Measurements from ENCODE around the gene CMIP. TPM values are rescaled to one million over a fixed set of nuclear protein-coding genes. Genes with fewer than 3 reads are reported as not detected.
A peak's percentile ranks its signal among the peaks of the same experiment; 100 is the strongest.

The CMIP gene
- total RNA-seq, 4 donors from 2014 or later: 40.0 to 69.6 (median 47.0) TPM

GRCh38 chr16:81546781-81547180 is 102.2 kb downstream of the CMIP start:
- in situ Hi-C loops (cut with MboI; ENCODE audit: low pct_ligation_motif_present in 1 of 4, low pct_unique_long_range_greater_than_20kb in 1 of 4, low sequenced_read_pairs in 3 of 4): no loop called here
- H3K36me3 ChIP-seq: no peaks in the 10 kb centered on the region

GRCh38 chr16:81547194-81547938 is 102.8 kb downstream of the CMIP start:
- WGBS, 2 donors (ENCODE audit: low coverage in 1 of 2): 85 to 100% methylated on average over 1 to 15 of the region's 15 CpGs
- Histone ChIP-seq H3K36me3 (no peaks in the 10 kb centered on the region), H3K27ac (peak overlapping the region in 1 of 4 donors; percentile 18)

More at GRCh38 chr16:81546781-81547180, 102.2 kb downstream of the CMIP start:
- Histone ChIP-seq H3K4me1 (peaks cover 23 to 60% (median 44%) of the 10 kb centered on the region in 4 donors), H3K27ac (no peak overlapping the region), H3K4me3 (no peak overlapping the region), H3K27me3 (no peaks in the 10 kb centered on the region), H3K9me3 (no peaks in the 10 kb centered on the region)
- TF ChIP-seq POLR2AphosphoS5 (IDR thresholded peaks at IDR 0.05) (no peak), EP300 (IDR thresholded peaks at IDR 0.05; ENCODE audit: low read depth) (no peak), CTCF (IDR thresholded peaks at IDR 0.05) (no peak), POLR2A (IDR thresholded peaks at IDR 0.05) (no peak)
- intact Hi-C loops (cut with DNase I; ENCODE audit: low total_unique reads): no loop called here
- DNase-seq: no peak
- WGBS, 2 donors (ENCODE audit: low coverage in 1 of 2): 89 to 97% methylated on average over 3 to 14 of the region's 14 CpGs

GRCh38 chr16:81547939-81548216 is 103.3 kb downstream of the CMIP start:
- Histone ChIP-seq H3K4me3 (no peak overlapping the region), H3K4me1 (peaks cover 23 to 64% (median 47%) of the 10 kb centered on the region in 4 donors), H3K9me3 (no peaks in the 10 kb centered on the region), H3K27ac (peak overlapping the region in 1 of 4 donors; percentile 18), H3K36me3 (no peaks in the 10 kb centered on the region), H3K27me3 (no peaks in the 10 kb centered on the region)
- in situ Hi-C loops (cut with MboI; ENCODE audit: low pct_ligation_motif_present in 1 of 4, low pct_unique_long_range_greater_than_20kb in 1 of 4, low sequenced_read_pairs in 3 of 4): no loop called here
- intact Hi-C loops (cut with DNase I; ENCODE audit: low total_unique reads): no loop called here
- no peak for DNase-seq
- TF ChIP-seq CTCF (IDR thresholded peaks at IDR 0.05): no peak
- no peak for TF ChIP-seq POLR2AphosphoS5 (IDR thresholded peaks at IDR 0.05)
- TF ChIP-seq EP300 (IDR thresholded peaks at IDR 0.05; ENCODE audit: low read depth): no peak
- TF ChIP-seq POLR2A (IDR thresholded peaks at IDR 0.05): no peak
- 46 to 57% methylated on average over 3 to 5 of the region's 5 CpGs for WGBS, 2 donors (ENCODE audit: low coverage in 1 of 2)

More at GRCh38 chr16:81547194-81547938, 102.8 kb downstream of the CMIP start:
- Histone ChIP-seq H3K4me1 (peaks cover 23 to 65% (median 44%) of the 10 kb centered on the region in 4 donors), H3K9me3 (no peaks in the 10 kb centered on the region), H3K4me3 (no peak overlapping the region), H3K27me3 (no peaks in the 10 kb centered on the region)
- intact Hi-C loops (cut with DNase I; ENCODE audit: low total_unique reads) (no loop called here), in situ Hi-C loops (cut with MboI; ENCODE audit: low pct_ligation_motif_present in 1 of 4, low pct_unique_long_range_greater_than_20kb in 1 of 4, low sequenced_read_pairs in 3 of 4) (no loop called here)
- DNase-seq: no peak
- TF ChIP-seq CTCF (IDR thresholded peaks at IDR 0.05): no peak
- no peak for TF ChIP-seq EP300 (IDR thresholded peaks at IDR 0.05; ENCODE audit: low read depth)
- no peak for TF ChIP-seq POLR2A (IDR thresholded peaks at IDR 0.05)
- TF ChIP-seq POLR2AphosphoS5 (IDR thresholded peaks at IDR 0.05): no peak

DNA sequence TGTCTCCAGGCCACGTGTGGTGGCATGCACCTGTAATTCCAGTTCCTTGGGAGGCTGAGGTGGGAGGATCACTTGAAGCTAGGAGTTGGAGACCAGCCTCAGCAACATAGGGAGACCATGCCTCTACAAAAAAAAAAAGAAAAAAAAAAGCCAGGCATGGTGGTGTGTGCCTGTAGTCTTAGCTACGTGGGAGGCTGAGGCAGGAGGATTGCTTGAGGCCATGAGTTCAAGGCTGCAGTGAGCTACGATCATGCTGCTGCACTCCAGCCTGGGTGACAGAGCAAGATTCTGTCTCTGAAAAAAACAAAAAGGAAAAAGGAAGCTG is 103.9 kb downstream of the CMIP start:
- no peak for DNase-seq
- Histone ChIP-seq H3K27me3 (no peaks in the 10 kb centered on the region), H3K36me3 (no peaks in the 10 kb centered on the region), H3K4me3 (no peak overlapping the region), H3K9me3 (no peaks in the 10 kb centered on the region), H3K4me1 (peaks cover 20 to 64% (median 46%) of the 10 kb centered on the region in 4 donors), H3K27ac (peak overlapping the region; percentile 23 to 69 (median 46))
- WGBS, 2 donors (ENCODE audit: low coverage in 1 of 2): 79 to 81% methylated on average over 2 to 3 of the region's 3 CpGs
- intact Hi-C loops (cut with DNase I; ENCODE audit: low total_unique reads) (no loop called here), in situ Hi-C loops (cut with MboI; ENCODE audit: low pct_ligation_motif_present in 1 of 4, low pct_unique_long_range_greater_than_20kb in 1 of 4, low sequenced_read_pairs in 3 of 4) (no loop called here)
- TF ChIP-seq CTCF (IDR thresholded peaks at IDR 0.05) (no peak), POLR2AphosphoS5 (IDR thresholded peaks at IDR 0.05) (no peak), POLR2A (IDR thresholded peaks at IDR 0.05) (no peak), EP300 (IDR thresholded peaks at IDR 0.05; ENCODE audit: low read depth) (no peak)

All from transverse colon (tissue), 4 donors.